PC-9 (cell line): ENCODE data around the gene CHRDL2.

Experiments used
- EZH2 ChIP-seq: fragments of 200-600 bp; sonication (generic); IDR thresholded peaks from 2 replicates; pipeline ENCODE4 v1.8.0; 2017; ENCODE audit warnings: antibody characterized with exemption, low read depth
- TF ChIP-seq, protein P1 (sequence below): fragments of 200-600 bp; sonication (generic); conservative IDR thresholded peaks from 2 replicates; pipeline ENCODE4 v1.6.1; 2017; ENCODE audit warnings: mixed run types, antibody characterized with exemption, mild to moderate bottlenecking, moderate library complexity

DNA sequence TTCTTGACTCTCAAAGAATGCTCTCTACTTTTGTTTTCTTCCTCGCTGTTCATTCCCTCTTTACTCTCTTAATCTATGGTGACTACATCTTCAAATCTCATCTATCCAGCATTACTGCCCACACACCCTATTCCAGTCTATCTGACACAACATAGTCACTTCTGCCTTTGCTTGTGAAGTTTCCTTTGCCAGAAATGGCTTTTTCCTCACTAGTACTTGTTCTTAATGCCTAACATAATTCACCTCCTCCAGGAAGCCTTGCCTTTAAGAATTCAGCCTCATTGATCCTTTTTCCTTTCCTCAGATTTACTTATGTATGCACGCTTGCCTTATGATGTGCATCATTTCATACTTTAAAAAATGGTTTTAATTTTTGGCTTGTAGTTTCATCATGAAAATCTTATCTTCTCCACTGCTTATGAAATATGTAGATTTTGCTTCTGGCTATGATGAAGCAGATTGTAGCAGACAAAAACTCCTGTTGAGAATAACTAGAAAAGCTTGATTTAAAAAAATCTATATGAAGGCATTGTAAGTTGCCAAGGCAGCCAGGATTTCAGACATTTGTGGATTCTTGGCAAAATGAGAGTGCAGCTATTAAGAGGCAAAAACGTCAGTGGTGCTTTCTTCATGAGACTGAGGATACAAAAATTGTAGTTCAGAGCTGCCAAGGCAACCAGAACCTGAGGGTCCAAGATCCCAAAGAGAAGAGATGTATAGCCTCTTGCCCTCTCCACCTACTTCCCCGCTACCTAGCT lies 49.2 kb upstream of the CHRDL2 start:
- TF ChIP-seq, protein P1, sequence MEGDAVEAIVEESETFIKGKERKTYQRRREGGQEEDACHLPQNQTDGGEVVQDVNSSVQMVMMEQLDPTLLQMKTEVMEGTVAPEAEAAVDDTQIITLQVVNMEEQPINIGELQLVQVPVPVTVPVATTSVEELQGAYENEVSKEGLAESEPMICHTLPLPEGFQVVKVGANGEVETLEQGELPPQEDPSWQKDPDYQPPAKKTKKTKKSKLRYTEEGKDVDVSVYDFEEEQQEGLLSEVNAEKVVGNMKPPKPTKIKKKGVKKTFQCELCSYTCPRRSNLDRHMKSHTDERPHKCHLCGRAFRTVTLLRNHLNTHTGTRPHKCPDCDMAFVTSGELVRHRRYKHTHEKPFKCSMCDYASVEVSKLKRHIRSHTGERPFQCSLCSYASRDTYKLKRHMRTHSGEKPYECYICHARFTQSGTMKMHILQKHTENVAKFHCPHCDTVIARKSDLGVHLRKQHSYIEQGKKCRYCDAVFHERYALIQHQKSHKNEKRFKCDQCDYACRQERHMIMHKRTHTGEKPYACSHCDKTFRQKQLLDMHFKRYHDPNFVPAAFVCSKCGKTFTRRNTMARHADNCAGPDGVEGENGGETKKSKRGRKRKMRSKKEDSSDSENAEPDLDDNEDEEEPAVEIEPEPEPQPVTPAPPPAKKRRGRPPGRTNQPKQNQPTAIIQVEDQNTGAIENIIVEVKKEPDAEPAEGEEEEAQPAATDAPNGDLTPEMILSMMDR: no peak
- no peak for TF ChIP-seq EZH2
